Vagina (tissue), 2 donors: ENCODE data around the gene ZMYND11.

Experiments
- POLR2A ChIP-seq, 2 donors: fragments of 450-650 bp; IDR thresholded peaks; one replicate each; pipeline ENCODE4 v1.6.1; 2017; ENCODE audit warnings: antibody characterized with exemption in 2 of 2, mild to moderate bottlenecking in 2 of 2, moderate library complexity in 2 of 2
- POLR2AphosphoS5 ChIP-seq, 2 donors: sonication (generic); formaldehyde crosslinking; IDR thresholded peaks; one replicate each; pipeline ENCODE4 v1.9.0; 2017; ENCODE audit warnings: antibody characterized with exemption in 2 of 2, mild to moderate bottlenecking in 2 of 2, low read depth in 1 of 2; ENCODE audit not compliant: insufficient read depth in 1 of 2
- TF ChIP-seq, protein P1 (sequence below), 3 experiments: fragments of 450-650 bp in 2 of 3; fragments of 200-600 bp in 1 of 3; sonication (generic) in 1 of 3; IDR thresholded peaks; one replicate each; pipeline ENCODE4 v1.5.1; 2017 to 2019; ENCODE audit warnings: antibody characterized with exemption in 3 of 3, mild to moderate bottlenecking in 2 of 3, moderate library complexity in 2 of 3

DNA sequence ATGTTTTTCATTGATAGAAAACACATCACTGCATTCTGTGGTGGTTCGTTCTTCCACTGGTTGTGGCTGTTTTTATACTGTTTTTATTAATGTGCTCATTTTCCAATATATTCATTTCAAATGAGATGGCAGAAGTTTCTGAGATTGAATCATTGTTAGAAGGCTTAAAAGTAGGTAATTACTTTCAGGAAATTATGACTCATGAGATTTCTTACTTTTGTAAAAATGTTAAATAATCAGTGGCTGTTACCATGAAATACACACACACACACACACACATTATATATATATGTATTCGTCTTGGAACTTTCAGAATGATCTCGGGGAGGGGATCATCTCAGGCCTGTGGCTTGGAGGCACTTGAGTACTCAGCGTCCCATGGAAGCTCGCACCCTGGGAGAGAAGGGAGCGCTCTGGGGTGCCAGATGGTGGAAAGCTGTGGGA lies 66.1 kb downstream of the ZMYND11 start:
- TF ChIP-seq, protein P1, sequence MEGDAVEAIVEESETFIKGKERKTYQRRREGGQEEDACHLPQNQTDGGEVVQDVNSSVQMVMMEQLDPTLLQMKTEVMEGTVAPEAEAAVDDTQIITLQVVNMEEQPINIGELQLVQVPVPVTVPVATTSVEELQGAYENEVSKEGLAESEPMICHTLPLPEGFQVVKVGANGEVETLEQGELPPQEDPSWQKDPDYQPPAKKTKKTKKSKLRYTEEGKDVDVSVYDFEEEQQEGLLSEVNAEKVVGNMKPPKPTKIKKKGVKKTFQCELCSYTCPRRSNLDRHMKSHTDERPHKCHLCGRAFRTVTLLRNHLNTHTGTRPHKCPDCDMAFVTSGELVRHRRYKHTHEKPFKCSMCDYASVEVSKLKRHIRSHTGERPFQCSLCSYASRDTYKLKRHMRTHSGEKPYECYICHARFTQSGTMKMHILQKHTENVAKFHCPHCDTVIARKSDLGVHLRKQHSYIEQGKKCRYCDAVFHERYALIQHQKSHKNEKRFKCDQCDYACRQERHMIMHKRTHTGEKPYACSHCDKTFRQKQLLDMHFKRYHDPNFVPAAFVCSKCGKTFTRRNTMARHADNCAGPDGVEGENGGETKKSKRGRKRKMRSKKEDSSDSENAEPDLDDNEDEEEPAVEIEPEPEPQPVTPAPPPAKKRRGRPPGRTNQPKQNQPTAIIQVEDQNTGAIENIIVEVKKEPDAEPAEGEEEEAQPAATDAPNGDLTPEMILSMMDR (IDR thresholded peaks at IDR 0.05): no peak
- no peak for TF ChIP-seq POLR2A (IDR thresholded peaks at IDR 0.05)
- no peak for TF ChIP-seq POLR2AphosphoS5 (IDR thresholded peaks at IDR 0.05; ENCODE audit: insufficient read depth in 1 of 2, low read depth in 1 of 2)
